ENCODE results near the gene FZD7. TPM values are rescaled to one million over a fixed set of nuclear protein-coding genes. Genes with fewer than 3 reads are reported as not detected.

Gene FZD7
- 15.6 and 23.6 TPM in 2 replicates for total RNA-seq (2014; rRNA removed; shearing (Covaris generic); ENCODE audit: low replicate concordance)

DNA sequence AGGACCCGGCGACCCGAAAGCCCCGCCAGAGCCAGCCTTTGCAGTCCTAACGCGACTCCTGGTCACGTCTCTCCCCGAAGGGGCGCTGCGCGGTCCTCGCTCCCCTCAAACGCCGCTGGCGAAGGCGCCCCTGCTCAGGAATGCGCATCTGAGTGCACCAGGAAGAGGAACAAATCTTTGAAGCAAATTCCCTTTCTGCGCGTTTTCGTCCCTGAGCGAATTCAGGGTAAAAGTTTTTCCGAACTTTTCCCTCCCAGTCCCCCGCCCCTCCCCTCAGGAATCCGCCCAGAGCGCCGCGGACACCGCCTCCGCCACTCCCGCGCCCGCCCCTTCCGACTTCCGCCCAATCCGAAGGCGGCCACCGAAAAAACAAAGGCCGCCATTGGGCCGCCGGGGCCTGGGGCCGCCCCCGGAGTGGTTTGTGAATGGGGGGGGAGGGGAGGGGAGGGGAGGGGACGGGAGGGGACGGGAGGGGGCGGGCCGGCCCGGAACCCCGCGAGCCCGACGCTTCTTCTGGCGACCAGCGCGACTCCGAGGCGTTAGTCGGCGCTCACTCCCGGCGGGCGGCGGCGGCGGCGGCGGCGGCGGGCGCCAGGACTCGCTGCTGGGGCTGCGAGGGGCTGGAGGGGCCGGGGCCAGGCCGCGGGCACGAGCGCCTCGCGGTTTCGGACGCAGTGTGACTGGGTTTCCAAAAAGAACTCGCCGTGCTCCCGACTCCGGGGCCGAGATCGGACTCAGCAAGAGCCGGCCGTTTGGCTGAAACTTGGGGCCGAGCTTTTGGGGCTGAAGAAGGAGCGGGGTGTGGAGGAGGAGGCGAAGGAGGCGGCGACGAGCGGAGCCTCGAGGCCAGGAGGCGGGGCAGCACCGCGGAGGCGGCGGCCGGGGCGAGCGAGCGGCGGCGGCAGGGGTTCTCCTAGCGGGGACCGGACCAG is at the start of gene FZD7:
FZD7 (plus strand) TSS at position 539 of the 932 bp plus-strand sequence. CDS start 793 bp downstream, outside the sequence.
- Histone ChIP-seq H3K9me3 (no peaks in the 10 kb centered on the region), H3K4me3 (peak within 1 kb of the TSS; percentile 82), H3K27me3 (no peaks in the 10 kb centered on the region), H3K36me3 (no peaks in the 10 kb centered on the region)
- peak; percentile 93 for DNase-seq

DNA sequence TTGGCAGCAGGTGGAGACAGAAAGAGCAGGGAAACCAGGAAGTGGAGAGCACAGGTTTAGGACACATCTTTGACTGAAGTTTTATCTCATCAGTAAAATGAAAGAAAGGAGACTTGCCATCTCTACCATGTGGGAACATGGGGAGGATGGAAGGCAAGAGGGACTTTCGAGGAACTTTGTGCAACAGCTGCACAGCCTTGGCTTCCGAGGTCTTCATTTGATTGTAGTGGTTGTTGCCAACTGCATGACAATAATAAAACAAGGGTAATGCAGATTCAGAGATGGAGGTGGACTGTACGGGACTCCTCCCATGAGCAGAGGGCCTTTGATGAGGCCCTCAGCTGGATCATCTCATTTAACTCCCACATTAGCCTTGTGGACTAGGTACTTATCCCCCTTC is 49.3 kb upstream of the FZD7 start:
- Histone ChIP-seq H3K4me3 (no peak overlapping the region), H3K36me3 (no peaks in the 10 kb centered on the region), H3K9me3 (no peaks in the 10 kb centered on the region), H3K27me3 (no peaks in the 10 kb centered on the region)
- DNase-seq = no peak

DNA sequence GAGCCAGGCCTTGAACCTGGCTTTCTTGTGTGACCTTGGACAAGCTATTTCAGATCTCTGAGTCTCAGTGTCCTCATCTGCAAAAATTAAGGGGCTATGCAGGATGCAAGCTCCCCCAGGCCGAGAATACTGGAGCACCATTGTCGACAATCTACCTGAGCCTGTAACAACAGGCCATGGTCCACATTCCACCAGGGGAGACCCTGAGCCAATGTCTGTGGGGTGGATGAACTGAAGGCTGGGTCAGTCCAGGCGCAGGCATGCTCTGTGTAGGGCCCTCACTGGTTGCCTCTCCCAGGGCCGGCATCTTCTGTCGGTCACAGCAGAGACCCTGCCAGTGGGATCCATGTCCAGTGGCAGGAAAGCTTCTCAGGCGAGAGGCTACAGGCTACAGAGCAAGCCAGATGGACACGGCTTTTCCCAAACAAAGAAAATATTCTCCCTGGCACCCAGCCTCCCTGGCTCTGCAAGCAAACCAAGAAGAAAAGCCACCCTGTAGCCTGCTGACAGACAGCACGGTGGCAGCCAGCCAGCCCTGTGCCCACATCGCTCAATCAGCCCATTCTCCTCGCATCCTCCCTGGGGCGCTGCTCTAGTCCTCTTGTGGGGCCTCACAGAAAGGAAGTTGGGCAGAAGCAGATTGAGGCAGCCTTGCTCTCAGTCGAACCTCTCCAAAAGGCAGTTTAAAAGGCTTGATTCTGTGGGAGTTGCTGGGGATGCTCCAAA is 48.7 kb upstream of the FZD7 start:
- DNase-seq = peak; percentile 33

DNA sequence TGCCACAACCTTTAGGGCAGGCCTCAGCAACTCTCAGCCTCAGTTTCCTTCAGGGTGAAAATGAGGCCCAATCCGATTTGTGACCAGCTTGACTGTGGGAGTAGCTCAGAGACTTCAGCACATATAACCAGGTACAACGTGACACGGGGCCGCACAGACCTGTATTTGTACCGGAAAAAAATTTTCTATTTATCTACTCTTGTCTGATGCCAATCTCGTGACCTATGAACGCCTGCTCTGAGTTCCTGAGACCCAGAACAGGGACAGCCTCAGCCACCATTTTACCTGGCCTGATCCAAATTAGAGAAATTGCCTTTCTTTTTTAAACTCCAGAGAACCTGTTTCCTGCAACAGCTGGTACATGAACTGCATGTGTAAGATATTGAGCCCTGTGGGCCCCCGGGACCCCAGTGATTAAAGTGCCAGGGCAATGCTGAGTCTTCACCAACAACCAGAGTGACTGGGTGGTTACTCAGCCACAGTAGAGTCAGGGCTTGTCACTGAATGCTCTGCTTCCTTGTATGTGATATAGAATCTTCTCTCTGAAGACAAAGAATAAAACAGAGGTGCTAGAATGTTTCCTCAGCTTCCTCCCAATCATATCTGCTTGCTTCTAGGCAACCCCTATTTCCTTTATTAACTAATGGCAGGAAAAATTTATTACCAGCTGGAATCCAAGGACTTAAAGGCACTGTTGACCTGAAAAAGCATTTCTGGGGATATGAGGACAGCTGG is 47.8 kb upstream of the FZD7 start:
- H3K4me3 ChIP-seq = no peak overlapping the region
- no peaks in the 10 kb centered on the region for H3K36me3 ChIP-seq
- H3K27me3 ChIP-seq = no peaks in the 10 kb centered on the region
- no peak for DNase-seq
- H3K9me3 ChIP-seq = no peaks in the 10 kb centered on the region

More for the DNA sequence above, 48.7 kb upstream of the FZD7 start:
- no peaks in the 10 kb centered on the region for H3K9me3 ChIP-seq
- no peaks in the 10 kb centered on the region for H3K27me3 ChIP-seq
- H3K4me3 ChIP-seq = no peak overlapping the region
- no peaks in the 10 kb centered on the region for H3K36me3 ChIP-seq

DNA sequence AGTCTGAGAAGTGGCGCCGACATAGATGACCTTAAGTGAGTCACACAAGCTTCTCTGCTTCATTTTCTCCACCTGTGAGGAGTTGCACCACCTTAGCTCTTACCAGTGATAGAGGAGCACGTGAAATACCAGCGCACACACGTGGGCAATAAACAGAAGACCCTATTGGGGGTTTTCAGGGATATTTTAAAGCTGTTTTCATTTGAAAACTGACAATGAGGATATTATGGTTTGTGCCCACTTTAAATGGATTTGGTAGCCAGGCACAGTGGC is 47.3 kb upstream of the FZD7 start:
- Histone ChIP-seq H3K27me3 (no peaks in the 10 kb centered on the region), H3K36me3 (no peaks in the 10 kb centered on the region), H3K4me3 (no peak overlapping the region), H3K9me3 (no peaks in the 10 kb centered on the region)
- DNase-seq = no peak

DNA sequence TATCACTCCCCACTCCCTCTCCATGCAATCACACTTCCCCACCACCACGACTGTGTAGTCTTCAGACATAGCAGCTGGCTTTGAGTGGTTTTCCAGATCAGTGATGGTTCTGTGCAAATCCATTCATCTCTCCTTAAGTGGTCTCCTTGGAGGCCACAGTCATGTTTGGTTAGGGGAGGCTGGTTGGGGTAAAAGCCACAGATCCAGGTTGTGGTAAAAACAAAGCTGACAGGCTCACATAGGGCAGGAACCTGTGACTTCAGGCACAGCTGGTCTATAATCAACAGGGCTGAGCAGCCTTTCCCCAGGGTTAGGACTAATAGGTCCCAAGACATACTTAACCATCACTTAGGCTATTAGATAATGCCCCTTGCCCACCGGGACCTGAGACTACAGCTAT is 46.2 kb upstream of the FZD7 start:
- Histone ChIP-seq H3K9me3 (no peaks in the 10 kb centered on the region), H3K27me3 (no peaks in the 10 kb centered on the region), H3K4me3 (no peak overlapping the region), H3K36me3 (no peaks in the 10 kb centered on the region)
- no peak for DNase-seq

DNA sequence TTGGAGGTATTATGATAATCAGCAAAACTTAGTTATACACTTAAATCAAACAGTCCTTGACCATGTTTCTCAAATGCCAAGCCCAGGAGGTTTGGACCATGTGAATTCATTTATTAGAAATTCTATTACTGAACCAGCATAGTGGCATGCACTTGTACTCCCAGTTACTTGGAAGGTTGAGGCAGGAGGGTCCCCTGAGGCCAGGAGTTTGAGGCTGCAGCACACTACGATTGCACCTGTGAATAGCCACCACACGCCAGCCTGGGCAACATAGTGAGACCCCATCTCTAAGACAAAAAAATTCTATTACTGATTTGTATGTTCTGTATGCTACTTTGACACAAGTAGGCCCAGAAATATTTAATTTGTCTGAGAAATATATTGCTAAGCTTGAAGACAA is 43.6 kb upstream of the FZD7 start:
- Histone ChIP-seq H3K36me3 (no peaks in the 10 kb centered on the region), H3K27me3 (no peaks in the 10 kb centered on the region), H3K4me3 (no peak overlapping the region), H3K9me3 (no peaks in the 10 kb centered on the region)
- no peak for DNase-seq

DNA sequence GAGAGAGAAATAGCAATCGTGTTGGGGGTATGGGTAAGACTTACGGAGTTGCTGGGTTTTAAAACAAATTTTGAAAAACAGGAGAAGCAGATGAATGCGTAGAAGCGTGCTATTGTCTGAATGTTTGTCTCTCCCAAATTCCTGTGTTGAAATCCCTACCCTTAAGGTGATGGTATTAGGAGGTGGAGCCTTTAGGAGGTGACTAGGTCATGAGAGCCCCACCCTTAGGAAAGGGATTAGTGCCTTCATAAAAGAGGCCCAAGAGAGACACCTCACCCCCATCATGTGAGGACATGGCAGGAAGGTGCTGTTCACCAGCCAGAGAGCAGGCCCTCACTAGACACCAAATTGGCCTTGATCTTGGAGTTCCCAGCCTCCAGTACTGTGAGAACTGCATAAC is 40.7 kb upstream of the FZD7 start:
- no peaks in the 10 kb centered on the region for H3K9me3 ChIP-seq
- H3K27me3 ChIP-seq = no peaks in the 10 kb centered on the region
- DNase-seq = no peak
- H3K4me3 ChIP-seq = no peak overlapping the region
- no peaks in the 10 kb centered on the region for H3K36me3 ChIP-seq

DNA sequence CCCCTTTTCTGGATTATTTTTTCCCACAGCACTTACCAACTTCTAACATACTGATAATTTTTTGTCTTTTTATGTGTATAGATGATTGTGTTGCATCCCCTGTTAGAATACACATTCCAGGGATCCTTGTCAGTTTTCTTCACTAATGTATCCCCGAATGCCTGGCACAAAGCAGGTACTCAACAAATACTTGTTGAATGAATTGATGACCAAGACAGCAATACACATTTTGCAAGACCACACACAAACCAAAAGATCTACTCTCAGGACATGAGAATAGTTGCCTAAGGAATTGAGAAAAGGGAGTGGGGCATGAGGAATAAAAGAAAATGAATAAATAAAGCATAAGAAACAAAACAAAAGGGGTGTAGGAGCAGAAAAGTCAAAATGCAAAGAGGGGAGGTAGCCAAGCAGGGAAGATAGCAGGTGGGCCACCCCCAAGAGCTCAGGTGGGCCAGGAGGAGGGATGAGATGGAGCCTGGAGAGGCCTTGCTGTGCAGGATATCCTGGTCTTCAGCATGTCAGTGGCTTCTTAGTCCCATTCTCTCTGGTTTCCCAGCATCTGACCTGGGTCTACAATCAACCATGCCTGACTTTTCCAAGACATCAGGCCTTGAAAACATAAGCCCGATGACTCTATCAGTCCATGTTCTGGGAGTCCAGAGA is 38.5 kb upstream of the FZD7 start:
- no peak overlapping the region for H3K4me3 ChIP-seq
- H3K27me3 ChIP-seq = no peaks in the 10 kb centered on the region
- no peaks in the 10 kb centered on the region for H3K9me3 ChIP-seq
- DNase-seq = no peak
- no peaks in the 10 kb centered on the region for H3K36me3 ChIP-seq

DNA sequence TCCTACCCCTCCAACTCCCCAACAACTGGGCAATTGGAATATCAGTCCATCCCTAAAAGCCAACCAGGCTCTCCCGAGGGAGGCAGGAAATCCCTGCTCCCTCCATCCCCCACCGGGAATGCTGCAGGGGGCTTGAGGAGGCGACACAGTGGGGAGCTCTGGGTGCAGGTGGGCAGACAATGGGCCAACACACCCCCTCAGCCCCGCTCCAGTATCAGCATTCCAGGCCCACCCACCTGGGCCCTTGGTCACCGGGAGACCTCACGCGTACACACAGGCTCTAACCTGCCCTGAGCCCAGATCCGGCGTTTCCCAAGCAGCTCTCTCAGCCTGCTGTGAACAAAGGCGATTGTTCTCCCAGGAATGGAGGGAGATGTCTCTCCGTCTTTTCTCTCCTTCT is 37.6 kb upstream of the FZD7 start:
- H3K27me3 ChIP-seq = no peaks in the 10 kb centered on the region
- H3K4me3 ChIP-seq = no peak overlapping the region
- H3K36me3 ChIP-seq = no peaks in the 10 kb centered on the region
- DNase-seq = no peak
- no peaks in the 10 kb centered on the region for H3K9me3 ChIP-seq

DNA sequence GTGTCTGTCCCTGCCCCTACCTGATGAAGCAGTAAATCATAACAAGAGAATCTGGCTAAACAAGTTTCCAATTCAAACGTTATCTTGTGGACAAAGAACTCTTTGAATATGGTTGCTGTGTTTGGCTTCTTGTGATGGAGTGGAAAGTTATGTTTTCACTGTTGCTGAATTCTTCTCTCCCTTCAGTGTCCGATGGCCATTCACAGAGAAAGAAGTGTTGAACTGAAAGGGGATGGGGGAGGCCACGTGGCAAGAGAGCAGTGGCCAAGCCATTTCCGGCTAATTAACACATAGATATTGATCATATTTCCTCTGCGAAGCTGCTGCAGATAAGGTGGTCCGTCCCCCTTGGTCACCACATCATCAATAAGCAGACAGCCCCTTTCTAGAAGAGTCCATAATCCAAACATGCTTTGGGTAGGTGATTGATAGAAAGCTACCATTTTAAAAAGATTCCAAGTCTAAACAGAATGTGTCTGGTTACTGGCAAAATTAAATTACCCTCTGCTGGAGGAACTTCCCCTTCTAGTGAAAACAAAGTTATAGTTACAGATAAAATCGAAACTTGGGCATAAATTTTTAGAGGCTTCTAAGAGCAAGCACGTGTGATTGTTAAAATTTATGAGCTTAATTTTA is 36.9 kb upstream of the FZD7 start:
- Histone ChIP-seq H3K36me3 (no peaks in the 10 kb centered on the region), H3K4me3 (no peak overlapping the region), H3K9me3 (no peaks in the 10 kb centered on the region), H3K27me3 (no peaks in the 10 kb centered on the region)
- DNase-seq = no peak

DNA sequence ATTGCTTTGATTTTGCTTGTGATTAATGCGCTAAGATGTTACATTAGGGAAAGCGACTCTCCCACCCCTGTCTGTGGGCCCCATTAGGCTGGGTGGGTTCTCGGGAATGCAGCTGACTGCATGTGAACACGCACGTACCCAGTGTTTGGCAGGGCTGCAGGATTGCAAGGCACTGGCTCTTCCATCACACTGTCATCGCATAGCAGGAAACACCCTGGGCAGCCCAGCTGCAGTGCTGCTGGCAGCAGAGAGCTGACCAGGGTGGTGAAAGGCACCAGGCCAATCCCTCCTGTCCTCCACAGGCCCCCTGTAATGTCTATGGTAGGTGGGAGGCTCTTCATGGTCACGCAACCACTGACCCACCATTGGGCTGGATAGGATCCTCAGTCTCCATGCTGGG is 34.4 kb upstream of the FZD7 start:
- Histone ChIP-seq H3K9me3 (no peaks in the 10 kb centered on the region), H3K36me3 (no peaks in the 10 kb centered on the region), H3K27me3 (no peaks in the 10 kb centered on the region), H3K4me3 (no peak overlapping the region)
- DNase-seq = no peak

DNA sequence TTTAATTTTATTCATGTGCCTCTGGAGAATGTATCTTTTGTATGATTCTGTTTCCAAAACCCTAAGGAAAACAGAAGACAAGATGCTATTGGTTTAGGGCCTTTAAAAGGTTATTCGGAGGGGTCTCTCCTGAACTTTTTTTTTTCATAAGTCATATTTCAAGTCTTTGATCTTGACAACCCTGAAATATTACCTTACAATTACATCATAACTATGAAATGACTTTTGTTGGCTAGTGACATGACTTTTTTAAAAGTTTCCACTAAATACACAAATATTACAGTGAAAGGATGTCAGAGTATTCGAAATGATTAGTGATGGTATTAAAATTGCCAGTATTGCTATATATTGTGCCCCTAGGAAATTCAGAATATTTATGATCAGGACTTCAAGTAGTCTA is 31.8 kb upstream of the FZD7 start:
- Histone ChIP-seq H3K4me3 (no peak overlapping the region), H3K36me3 (no peaks in the 10 kb centered on the region), H3K9me3 (no peaks in the 10 kb centered on the region), H3K27me3 (no peaks in the 10 kb centered on the region)
- no peak for DNase-seq

DNA sequence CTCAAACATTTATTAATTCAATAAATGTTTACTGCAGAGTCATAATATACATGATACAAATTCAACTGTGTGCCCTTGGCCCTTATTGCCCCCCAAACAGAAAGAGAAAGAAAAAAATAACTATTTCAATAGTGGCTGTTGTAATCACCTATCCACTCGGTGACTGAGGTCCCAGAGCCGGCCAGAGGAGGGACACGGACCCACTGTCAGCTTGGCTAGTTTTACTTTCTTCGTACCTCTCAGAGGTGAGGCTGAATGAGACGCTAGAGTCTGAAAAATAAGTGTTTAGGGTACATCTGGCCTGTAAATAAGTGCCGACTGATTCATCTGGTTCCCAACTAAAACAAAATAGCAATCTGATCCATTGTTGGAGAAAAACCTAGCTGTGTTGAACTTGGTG is 31.3 kb upstream of the FZD7 start:
- no peaks in the 10 kb centered on the region for H3K36me3 ChIP-seq
- no peaks in the 10 kb centered on the region for H3K27me3 ChIP-seq
- no peaks in the 10 kb centered on the region for H3K9me3 ChIP-seq
- DNase-seq = no peak
- H3K4me3 ChIP-seq = no peak overlapping the region

DNA sequence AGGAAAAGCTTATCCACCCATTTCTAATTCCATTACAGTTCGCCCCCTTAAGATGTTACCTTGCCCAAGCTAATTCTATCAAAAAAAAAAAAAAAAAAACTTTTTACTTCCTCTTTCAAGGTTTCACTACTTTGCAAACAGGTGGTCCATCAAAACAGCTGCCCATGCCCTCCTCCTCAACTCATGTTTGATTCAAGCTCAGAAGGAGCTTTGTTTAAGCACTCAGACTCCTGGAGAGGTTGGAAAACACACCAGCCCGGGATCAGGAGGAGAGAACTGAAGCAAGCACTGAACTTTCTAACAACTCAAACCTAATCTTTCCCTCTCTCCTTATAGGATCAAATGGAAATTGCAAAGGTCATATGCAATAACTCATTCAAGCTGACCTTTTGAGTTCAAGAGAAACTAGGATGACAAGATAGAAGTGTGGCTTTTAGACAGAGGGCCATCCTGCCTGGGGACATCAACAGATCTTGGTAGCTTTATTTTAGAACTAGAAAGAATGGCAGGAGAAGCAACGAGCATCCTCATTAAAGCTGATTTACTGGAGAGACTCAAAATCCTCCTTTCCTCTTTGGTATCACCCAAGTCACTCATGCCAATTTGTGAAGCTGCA is 28.3 kb upstream of the FZD7 start:
- no peaks in the 10 kb centered on the region for H3K36me3 ChIP-seq
- no peak for DNase-seq
- no peaks in the 10 kb centered on the region for H3K9me3 ChIP-seq
- H3K27me3 ChIP-seq = no peaks in the 10 kb centered on the region
- H3K4me3 ChIP-seq = no peak overlapping the region

DNA sequence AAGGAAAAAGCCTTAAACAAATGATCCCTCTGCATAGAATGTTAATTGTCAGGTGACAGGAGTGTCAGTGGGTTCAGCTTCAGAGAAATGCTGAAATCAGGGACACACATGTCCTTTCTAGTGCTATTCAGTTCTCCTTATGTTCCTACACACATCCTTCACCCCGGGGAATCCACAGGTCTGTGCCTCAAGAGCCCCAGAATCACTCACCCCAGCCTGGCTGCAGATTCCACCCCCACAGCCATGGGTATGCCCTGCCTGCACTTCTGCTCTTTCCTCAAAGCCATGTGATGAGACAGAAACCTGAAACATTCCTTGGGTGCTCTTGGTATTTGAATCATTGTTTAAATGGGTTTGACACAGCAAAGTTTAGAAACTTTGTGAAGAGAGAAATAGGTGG is 27.4 kb upstream of the FZD7 start:
- no peak overlapping the region for H3K4me3 ChIP-seq
- no peaks in the 10 kb centered on the region for H3K9me3 ChIP-seq
- DNase-seq = no peak
- H3K36me3 ChIP-seq = no peaks in the 10 kb centered on the region
- no peaks in the 10 kb centered on the region for H3K27me3 ChIP-seq
